Measurements from ENCODE around the gene TPCN1.

DNA sequence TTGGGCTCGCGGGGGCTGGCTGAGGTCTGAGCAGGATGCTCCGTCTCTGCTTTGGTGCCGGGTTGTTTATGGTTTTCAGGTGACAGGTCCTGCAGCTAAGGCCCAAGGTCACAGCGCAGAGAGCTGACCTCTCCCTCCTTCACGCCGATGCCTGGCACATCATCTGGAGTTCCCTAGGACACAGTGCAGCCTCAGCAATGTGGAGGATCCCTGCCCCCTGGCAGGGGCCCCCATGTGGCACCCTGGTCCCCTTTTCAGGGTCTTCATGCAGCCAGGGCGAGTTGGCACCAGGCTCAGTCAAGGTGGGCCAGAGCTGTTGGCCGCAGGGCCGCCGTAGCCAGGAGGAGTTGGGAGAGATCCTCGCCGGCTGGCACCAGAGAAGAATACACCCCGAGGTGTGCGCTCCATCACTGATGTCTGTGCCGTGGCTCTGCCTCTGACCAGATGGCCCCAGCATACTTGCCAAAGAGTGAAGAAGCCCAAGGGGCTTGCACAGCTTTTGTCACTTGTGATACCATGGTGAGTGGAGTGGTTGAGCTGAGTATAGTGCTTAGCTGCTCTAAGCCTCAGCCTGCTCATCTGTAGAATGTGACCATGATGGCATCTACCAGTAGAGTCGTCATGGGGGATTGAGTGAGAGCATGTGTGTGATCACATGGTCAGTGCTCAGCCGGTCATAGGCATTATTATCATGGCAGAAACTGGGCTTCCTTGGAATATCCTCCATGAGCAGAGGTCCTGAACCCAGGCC lies 11.0 kb downstream of the TPCN1 start:
- TF ChIP-seq SMC3 (IDR thresholded peaks at IDR 0.05; ENCODE audit: low read depth, low read length) (no peak), GABPA (IDR thresholded peaks at IDR 0.05; ENCODE audit: low read depth) (no peak), MEF2A (IDR thresholded peaks at IDR 0.05; ENCODE audit: borderline replicate concordance, low read depth) (no peak), NRF1 (IDR thresholded peaks at IDR 0.05; ENCODE audit: low read depth, low read length) (no peak), IRF3 (IDR thresholded peaks at IDR 0.05; ENCODE audit: low read depth, low read length) (no peak), SIN3A (IDR thresholded peaks at IDR 0.05; ENCODE audit: borderline replicate concordance, low read depth, low read length) (no peak), RFX5 (IDR thresholded peaks at IDR 0.05; ENCODE audit: low read length) (no peak)
- TF ChIP-seq, protein P1, sequence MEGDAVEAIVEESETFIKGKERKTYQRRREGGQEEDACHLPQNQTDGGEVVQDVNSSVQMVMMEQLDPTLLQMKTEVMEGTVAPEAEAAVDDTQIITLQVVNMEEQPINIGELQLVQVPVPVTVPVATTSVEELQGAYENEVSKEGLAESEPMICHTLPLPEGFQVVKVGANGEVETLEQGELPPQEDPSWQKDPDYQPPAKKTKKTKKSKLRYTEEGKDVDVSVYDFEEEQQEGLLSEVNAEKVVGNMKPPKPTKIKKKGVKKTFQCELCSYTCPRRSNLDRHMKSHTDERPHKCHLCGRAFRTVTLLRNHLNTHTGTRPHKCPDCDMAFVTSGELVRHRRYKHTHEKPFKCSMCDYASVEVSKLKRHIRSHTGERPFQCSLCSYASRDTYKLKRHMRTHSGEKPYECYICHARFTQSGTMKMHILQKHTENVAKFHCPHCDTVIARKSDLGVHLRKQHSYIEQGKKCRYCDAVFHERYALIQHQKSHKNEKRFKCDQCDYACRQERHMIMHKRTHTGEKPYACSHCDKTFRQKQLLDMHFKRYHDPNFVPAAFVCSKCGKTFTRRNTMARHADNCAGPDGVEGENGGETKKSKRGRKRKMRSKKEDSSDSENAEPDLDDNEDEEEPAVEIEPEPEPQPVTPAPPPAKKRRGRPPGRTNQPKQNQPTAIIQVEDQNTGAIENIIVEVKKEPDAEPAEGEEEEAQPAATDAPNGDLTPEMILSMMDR (IDR thresholded peaks at IDR 0.05): no peak
- TF ChIP-seq, protein P2, sequence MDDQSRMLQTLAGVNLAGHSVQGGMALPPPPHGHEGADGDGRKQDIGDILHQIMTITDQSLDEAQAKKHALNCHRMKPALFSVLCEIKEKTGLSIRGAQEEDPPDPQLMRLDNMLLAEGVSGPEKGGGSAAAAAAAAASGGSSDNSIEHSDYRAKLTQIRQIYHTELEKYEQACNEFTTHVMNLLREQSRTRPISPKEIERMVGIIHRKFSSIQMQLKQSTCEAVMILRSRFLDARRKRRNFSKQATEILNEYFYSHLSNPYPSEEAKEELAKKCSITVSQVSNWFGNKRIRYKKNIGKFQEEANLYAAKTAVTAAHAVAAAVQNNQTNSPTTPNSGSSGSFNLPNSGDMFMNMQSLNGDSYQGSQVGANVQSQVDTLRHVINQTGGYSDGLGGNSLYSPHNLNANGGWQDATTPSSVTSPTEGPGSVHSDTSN (IDR thresholded peaks at IDR 0.05): no peak
